ENCODE measurements around the gene CHCHD3.

Gene CHCHD3

GRCh38 chr7:133108023-133108422, 26.1 kb upstream of the CHCHD3 start:
- Mint-ChIP-seq H3K4me1 (ENCODE audit: low read depth in 2 of 2) (no peaks in the 10 kb centered on the region), H3K4me3 (no peak overlapping the region), H3K9me3 (peaks cover 0 to 2% of the 10 kb centered on the region in 2 donors), H3K27me3 (peaks cover 32 to 60% of the 10 kb centered on the region in 2 donors), H3K36me3 (ENCODE audit: insufficient read depth) (no peaks in the 10 kb centered on the region), H3K27ac (no peak overlapping the region)
- DNase-seq = no peak
- no peak for ATAC-seq (replicated peaks)

- peaks cover 16 to 45% of the 10 kb centered on the region in 2 donors for H3K27me3 Mint-ChIP-seq
- no peak for ATAC-seq (replicated peaks)
- H3K4me1 Mint-ChIP-seq (ENCODE audit: low read depth in 2 of 2) = no peaks in the 10 kb centered on the region
- no peak overlapping the region for H3K4me3 Mint-ChIP-seq
- no peak for DNase-seq
- H3K27ac Mint-ChIP-seq = no peak overlapping the region
- H3K36me3 Mint-ChIP-seq (ENCODE audit: insufficient read depth) = no peaks in the 10 kb centered on the region
- no peaks in the 10 kb centered on the region for H3K9me3 Mint-ChIP-seq
These were observed 20.6 kb upstream of the CHCHD3 start for GRCh38 chr7:133102276-133103060.

GRCh38 chr7:133099633-133100286, 17.9 kb upstream of the CHCHD3 start:
- Mint-ChIP-seq H3K27me3 (peaks cover 18 to 44% of the 10 kb centered on the region in 2 donors), H3K36me3 (ENCODE audit: insufficient read depth) (no peaks in the 10 kb centered on the region), H3K9me3 (no peaks in the 10 kb centered on the region), H3K27ac (no peak overlapping the region), H3K4me3 (no peak overlapping the region), H3K4me1 (ENCODE audit: low read depth in 2 of 2) (no peaks in the 10 kb centered on the region)
- ATAC-seq (replicated peaks) (no peak), DNase-seq (no peak)

- DNase-seq (no peak), ATAC-seq (replicated peaks) (no peak)
- no peak overlapping the region for H3K4me3 Mint-ChIP-seq
- no peak overlapping the region for H3K27ac Mint-ChIP-seq
- H3K27me3 Mint-ChIP-seq = peaks cover 15 to 30% of the 10 kb centered on the region in 2 donors
- H3K4me1 Mint-ChIP-seq (ENCODE audit: low read depth in 2 of 2) = no peaks in the 10 kb centered on the region
- no peaks in the 10 kb centered on the region for H3K36me3 Mint-ChIP-seq (ENCODE audit: insufficient read depth)
- H3K9me3 Mint-ChIP-seq = no peaks in the 10 kb centered on the region
These were observed 13.3 kb upstream of the CHCHD3 start for GRCh38 chr7:133095119-133095671.

DNA sequence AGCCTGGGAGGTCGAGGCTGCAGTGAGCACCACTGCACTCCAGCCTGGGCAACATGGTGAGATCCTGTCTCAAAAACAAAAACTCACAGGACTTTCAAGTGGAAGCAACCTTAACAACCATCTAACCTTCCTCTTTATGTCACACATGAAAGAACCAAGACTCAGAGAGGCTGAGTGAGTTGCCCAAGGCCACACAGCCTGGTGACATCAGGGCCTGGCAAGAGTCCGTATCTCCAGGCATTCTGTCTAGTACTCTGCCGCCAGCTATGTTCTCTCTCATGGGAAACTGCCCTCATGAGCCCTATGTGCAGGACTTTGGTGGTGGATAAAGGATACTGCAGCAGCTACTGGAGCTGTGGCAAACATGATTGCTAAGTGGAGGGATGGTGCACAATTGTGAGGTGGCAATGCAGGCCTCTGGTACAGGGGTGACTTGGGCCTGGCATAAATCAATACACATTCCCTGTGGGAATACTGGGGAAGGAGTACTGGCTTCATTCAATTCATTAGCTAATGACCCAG, 10.1 kb upstream of the CHCHD3 start:
- Mint-ChIP-seq H3K4me3 (no peak overlapping the region), H3K27me3 (peaks cover 10 to 13% of the 10 kb centered on the region in 2 donors), H3K9me3 (no peaks in the 10 kb centered on the region), H3K4me1 (ENCODE audit: low read depth in 2 of 2) (no peaks in the 10 kb centered on the region), H3K27ac (no peak overlapping the region), H3K36me3 (ENCODE audit: insufficient read depth) (no peaks in the 10 kb centered on the region)
- DNase-seq (no peak), ATAC-seq (replicated peaks) (no peak)

- H3K4me1 Mint-ChIP-seq (ENCODE audit: low read depth in 2 of 2) = peaks cover 14% of the 10 kb centered on the region in 2 donors
- peak overlapping the region; percentile 97 for H3K27ac Mint-ChIP-seq
- H3K27me3 Mint-ChIP-seq = peaks cover 0 to 9% of the 10 kb centered on the region in 2 donors
- DNase-seq (no peak), ATAC-seq (replicated peaks) (no peak)
- H3K9me3 Mint-ChIP-seq = no peaks in the 10 kb centered on the region
- H3K4me3 Mint-ChIP-seq = peak overlapping the region; percentile 91 to 93
- peaks cover 9% of the 10 kb centered on the region for H3K36me3 Mint-ChIP-seq (ENCODE audit: insufficient read depth)
These were observed 488 bp upstream of the CHCHD3 start for GRCh38 chr7:133082390-133082766.

- no peaks in the 10 kb centered on the region for H3K9me3 Mint-ChIP-seq
- DNase-seq (no peak), ATAC-seq (replicated peaks) (no peak)
- H3K36me3 Mint-ChIP-seq (ENCODE audit: insufficient read depth) = peaks cover 9% of the 10 kb centered on the region
- H3K27me3 Mint-ChIP-seq = peaks cover 0 to 1% of the 10 kb centered on the region in 2 donors
- H3K4me1 Mint-ChIP-seq (ENCODE audit: low read depth in 2 of 2) = peaks cover 18 to 20% of the 10 kb centered on the region in 2 donors
- peak overlapping the region; percentile 91 to 93 for H3K4me3 Mint-ChIP-seq
- peak overlapping the region; percentile 97 for H3K27ac Mint-ChIP-seq
These were observed 731 bp downstream of the CHCHD3 start for GRCh38 chr7:133081119-133081598.

DNA sequence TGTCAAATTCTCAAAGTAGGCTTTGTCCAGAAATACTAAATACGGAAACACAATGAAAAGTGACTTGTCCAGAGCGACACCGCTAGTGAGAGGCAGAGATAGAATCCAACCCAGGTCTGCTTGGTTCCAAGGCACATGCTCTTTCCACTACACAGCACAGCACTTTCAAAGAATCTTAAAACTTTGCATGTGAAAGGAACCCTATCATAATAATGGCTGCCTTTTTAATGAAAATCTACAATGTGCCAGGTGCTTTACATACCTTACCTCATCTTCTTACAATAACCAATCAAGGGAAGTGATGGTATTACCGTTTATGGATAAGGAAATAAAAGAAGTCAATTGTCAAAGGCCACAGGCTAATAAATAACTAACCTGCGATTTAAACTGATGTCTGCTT, 2.6 kb downstream of the CHCHD3 start:
- H3K27ac Mint-ChIP-seq = no peak overlapping the region
- H3K4me3 Mint-ChIP-seq = no peak overlapping the region

DNA sequence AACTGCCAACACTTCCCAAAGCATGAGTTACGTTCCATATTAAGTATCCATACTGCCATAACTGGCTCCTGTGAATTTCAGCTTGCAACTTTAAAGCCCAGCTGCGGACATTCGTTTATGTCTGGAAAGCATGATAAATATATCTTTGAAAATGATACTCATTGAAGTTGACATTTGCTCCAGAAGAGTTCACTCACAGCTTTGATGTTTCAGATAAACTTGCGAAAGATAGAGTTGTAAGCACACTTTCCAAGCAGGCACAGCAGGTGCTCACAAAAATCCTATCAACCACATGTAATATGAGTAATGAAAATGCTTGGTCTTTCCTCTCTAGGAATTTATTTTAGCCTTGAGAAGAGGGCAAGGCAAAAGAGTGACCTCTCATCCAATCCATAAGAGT, 4.5 kb downstream of the CHCHD3 start:
- Mint-ChIP-seq H3K4me1 (ENCODE audit: low read depth in 2 of 2) (peaks cover 31 to 39% of the 10 kb centered on the region in 2 donors), H3K27ac (no peak overlapping the region), H3K9me3 (no peaks in the 10 kb centered on the region), H3K4me3 (no peak overlapping the region), H3K27me3 (no peaks in the 10 kb centered on the region), H3K36me3 (ENCODE audit: insufficient read depth) (peaks cover 13% of the 10 kb centered on the region)
- ATAC-seq (replicated peaks) = no peak
- no peak for DNase-seq

More for the DNA sequence above, 2.6 kb downstream of the CHCHD3 start:
- ATAC-seq (replicated peaks) = no peak
- no peaks in the 10 kb centered on the region for H3K9me3 Mint-ChIP-seq
- no peaks in the 10 kb centered on the region for H3K27me3 Mint-ChIP-seq
- peaks cover 21 to 25% of the 10 kb centered on the region in 2 donors for H3K4me1 Mint-ChIP-seq (ENCODE audit: low read depth in 2 of 2)
- peaks cover 13% of the 10 kb centered on the region for H3K36me3 Mint-ChIP-seq (ENCODE audit: insufficient read depth)
- DNase-seq = no peak

GRCh38 chr7:133076142-133076541, 5.7 kb downstream of the CHCHD3 start:
- DNase-seq = no peak
- ATAC-seq (replicated peaks) = no peak
- peaks cover 34 to 44% of the 10 kb centered on the region in 2 donors for H3K4me1 Mint-ChIP-seq (ENCODE audit: low read depth in 2 of 2)
- H3K27ac Mint-ChIP-seq = no peak overlapping the region
- H3K27me3 Mint-ChIP-seq = no peaks in the 10 kb centered on the region
- H3K9me3 Mint-ChIP-seq = no peaks in the 10 kb centered on the region
- no peak overlapping the region for H3K4me3 Mint-ChIP-seq
- H3K36me3 Mint-ChIP-seq (ENCODE audit: insufficient read depth) = peaks cover 7% of the 10 kb centered on the region

DNA sequence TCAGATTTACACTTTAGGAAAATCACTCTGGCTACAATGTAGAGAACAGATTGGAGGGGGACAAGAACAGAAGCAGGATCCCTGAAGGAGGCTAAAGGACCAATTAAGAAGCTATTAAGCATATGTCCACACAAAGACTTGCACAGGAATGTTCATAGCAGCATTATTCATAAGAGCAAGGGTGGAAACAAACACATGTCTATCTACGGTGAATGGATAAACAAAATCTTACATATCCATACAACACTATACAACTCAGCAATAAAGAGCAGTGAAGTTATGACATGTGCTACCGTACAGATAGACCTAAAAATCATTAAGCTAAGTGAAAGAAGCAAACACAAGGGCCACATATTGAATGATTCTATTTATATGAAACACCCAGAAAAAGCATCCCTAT, 10.4 kb downstream of the CHCHD3 start:
- Mint-ChIP-seq H3K36me3 (ENCODE audit: insufficient read depth) (peaks cover 15% of the 10 kb centered on the region), H3K27ac (peak overlapping the region; percentile 9 to 12), H3K4me1 (ENCODE audit: low read depth in 2 of 2) (peaks cover 18 to 44% of the 10 kb centered on the region in 2 donors), H3K27me3 (no peaks in the 10 kb centered on the region), H3K9me3 (no peaks in the 10 kb centered on the region), H3K4me3 (no peak overlapping the region)
- ATAC-seq (replicated peaks) (no peak), DNase-seq (no peak)

DNA sequence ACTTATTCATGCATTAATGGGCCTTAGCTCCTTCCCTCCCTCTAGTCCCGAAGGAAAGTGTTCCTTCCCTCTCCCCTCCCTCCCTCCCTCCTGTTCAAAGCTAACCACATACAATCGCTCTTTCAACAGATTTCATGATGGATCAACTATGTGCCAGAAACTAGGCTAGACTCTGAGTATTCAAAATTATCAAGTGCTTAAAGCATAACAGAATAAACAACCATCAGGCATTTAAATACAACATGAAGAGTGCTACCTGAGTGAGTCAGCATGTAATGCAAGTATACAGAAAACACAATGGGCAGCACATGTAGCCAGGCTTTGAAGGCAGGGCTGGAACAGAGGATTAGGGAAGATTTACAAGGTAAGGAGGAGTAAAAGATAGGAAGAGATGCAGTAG, 11.3 kb downstream of the CHCHD3 start:
- Mint-ChIP-seq H3K27ac (no peak overlapping the region), H3K36me3 (ENCODE audit: insufficient read depth) (peaks cover 17% of the 10 kb centered on the region), H3K4me1 (ENCODE audit: low read depth in 2 of 2) (peaks cover 16 to 42% of the 10 kb centered on the region in 2 donors), H3K4me3 (no peak overlapping the region), H3K9me3 (no peaks in the 10 kb centered on the region), H3K27me3 (no peaks in the 10 kb centered on the region)
- DNase-seq (no peak), ATAC-seq (replicated peaks) (no peak)

- Mint-ChIP-seq H3K27me3 (no peaks in the 10 kb centered on the region), H3K9me3 (no peaks in the 10 kb centered on the region), H3K36me3 (ENCODE audit: insufficient read depth) (peaks cover 10% of the 10 kb centered on the region), H3K27ac (no peak overlapping the region), H3K4me3 (no peak overlapping the region), H3K4me1 (ENCODE audit: low read depth in 2 of 2) (peaks cover 7 to 22% of the 10 kb centered on the region in 2 donors)
- no peak for ATAC-seq (replicated peaks)
- DNase-seq = no peak
These were observed 16.6 kb downstream of the CHCHD3 start for GRCh38 chr7:133065301-133065700.

Data from effector memory CD8-positive, alpha-beta T cell (primary cell).